Activated naive CD8-positive, alpha-beta T cell (primary cell): ENCODE results near the gene DCDC1.
"Not testable (repeated sequence)": the region's sequence is repeated elsewhere in the genome, so short reads cannot be mapped to it uniquely, and the experiment has no call there.

Experiments used
- H3K27ac Mint-ChIP-seq: one replicate; pipeline ENCODE4 v1.8.0; 2021; ENCODE audit warnings: mixed read lengths
- H3K27me3 Mint-ChIP-seq: one replicate; pipeline ENCODE4 v1.8.0; 2021; ENCODE audit warnings: mixed read lengths
- H3K36me3 Mint-ChIP-seq: one replicate; pipeline ENCODE4 v1.8.0; 2021; ENCODE audit warnings: mixed read lengths
- H3K4me1 Mint-ChIP-seq: one replicate; pipeline ENCODE4 v1.8.0; 2021; ENCODE audit warnings: low read depth, mixed read lengths
- H3K4me3 Mint-ChIP-seq: one replicate; pipeline ENCODE4 v1.8.0; 2021; ENCODE audit warnings: mild to moderate bottlenecking, mixed read lengths
- H3K9me3 Mint-ChIP-seq: one replicate; pipeline ENCODE4 v1.8.0; 2021; ENCODE audit warnings: low read depth, mixed read lengths

Gene DCDC1

GRCh38 chr11:31355817-31356216, 13.7 kb downstream of the DCDC1 start:
- H3K27me3 Mint-ChIP-seq: peaks cover 4% of the 10 kb centered on the region
- H3K36me3 Mint-ChIP-seq: no peaks in the 10 kb centered on the region
- no peaks in the 10 kb centered on the region for H3K9me3 Mint-ChIP-seq
- H3K27ac Mint-ChIP-seq: no peak overlapping the region
- peaks cover 3% of the 10 kb centered on the region for H3K4me1 Mint-ChIP-seq
- no peak overlapping the region for H3K4me3 Mint-ChIP-seq

GRCh38 chr11:31355131-31355530, 14.4 kb downstream of the DCDC1 start:
- no peaks in the 10 kb centered on the region for H3K9me3 Mint-ChIP-seq
- H3K27ac Mint-ChIP-seq: no peak overlapping the region
- H3K4me1 Mint-ChIP-seq: no peaks in the 10 kb centered on the region
- no peaks in the 10 kb centered on the region for H3K36me3 Mint-ChIP-seq
- H3K4me3 Mint-ChIP-seq: no peak overlapping the region
- H3K27me3 Mint-ChIP-seq: peaks cover 4% of the 10 kb centered on the region

DNA sequence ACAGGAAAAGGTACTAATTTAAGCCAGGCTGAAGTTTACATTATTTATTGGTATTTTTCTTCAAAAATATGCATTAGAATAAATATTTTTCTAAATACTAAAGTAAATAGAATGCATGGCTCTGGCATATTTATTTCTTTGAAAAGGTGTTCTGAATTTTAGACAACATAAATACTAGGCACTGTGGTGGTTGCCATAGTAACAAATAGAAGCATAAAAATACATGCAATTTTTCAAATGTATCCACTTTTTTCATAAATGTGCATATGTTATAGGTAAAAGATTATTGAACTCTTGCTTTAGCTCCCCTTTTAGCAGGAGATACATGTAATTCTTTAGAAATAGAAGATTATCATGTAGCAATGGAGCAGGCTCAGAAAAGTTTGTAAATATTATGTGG, 18.4 kb downstream of the DCDC1 start:
- H3K4me3 Mint-ChIP-seq: no peak overlapping the region

DNA sequence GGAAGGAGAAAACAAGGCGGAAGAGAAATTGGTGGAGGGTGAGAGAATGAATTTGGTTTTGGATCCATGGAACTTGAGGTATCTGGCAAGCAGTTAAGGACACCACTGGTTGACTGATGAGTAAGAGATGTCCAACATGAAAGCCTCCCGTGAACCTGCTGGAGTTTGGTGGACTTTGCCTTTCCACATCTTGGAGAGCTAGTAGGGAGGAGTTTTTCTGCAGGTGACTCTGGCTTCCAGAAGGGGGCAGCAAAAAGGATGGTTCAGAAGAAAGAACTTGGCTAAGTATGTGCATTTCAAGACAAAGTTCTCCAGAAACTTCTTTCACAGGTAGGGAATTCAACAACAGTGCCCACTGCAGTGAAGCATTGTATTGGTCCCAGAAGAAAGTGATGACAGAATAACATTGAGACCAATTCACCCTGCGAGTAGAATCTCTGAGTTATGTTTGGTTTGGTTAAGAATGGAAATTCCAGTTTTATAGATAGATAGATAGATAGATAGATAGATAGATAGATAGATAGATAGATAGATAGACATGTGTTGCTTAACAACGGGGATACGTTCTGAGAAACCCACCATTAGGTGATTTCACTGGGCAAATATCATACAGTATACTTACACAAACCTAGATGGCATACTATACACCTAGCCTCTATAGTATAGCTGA, 28.5 kb downstream of the DCDC1 start:
- Mint-ChIP-seq H3K27ac (no peak overlapping the region), H3K9me3 (no peaks in the 10 kb centered on the region)

More for the DNA sequence above, 18.4 kb downstream of the DCDC1 start:
- Mint-ChIP-seq H3K27me3 (peaks cover 4% of the 10 kb centered on the region), H3K36me3 (no peaks in the 10 kb centered on the region), H3K4me1 (no peaks in the 10 kb centered on the region), H3K27ac (no peak overlapping the region), H3K9me3 (no peaks in the 10 kb centered on the region)

GRCh38 chr11:31337806-31338205, 31.7 kb downstream of the DCDC1 start:
- Mint-ChIP-seq H3K9me3 (no peaks in the 10 kb centered on the region), H3K4me1 (peaks cover 2% of the 10 kb centered on the region), H3K36me3 (no peaks in the 10 kb centered on the region)

More for the DNA sequence above, 28.5 kb downstream of the DCDC1 start:
- no peaks in the 10 kb centered on the region for H3K36me3 Mint-ChIP-seq
- H3K4me1 Mint-ChIP-seq: peaks cover 2% of the 10 kb centered on the region
- H3K27me3 Mint-ChIP-seq: peaks cover 10% of the 10 kb centered on the region
- H3K4me3 Mint-ChIP-seq: no peak overlapping the region

DNA sequence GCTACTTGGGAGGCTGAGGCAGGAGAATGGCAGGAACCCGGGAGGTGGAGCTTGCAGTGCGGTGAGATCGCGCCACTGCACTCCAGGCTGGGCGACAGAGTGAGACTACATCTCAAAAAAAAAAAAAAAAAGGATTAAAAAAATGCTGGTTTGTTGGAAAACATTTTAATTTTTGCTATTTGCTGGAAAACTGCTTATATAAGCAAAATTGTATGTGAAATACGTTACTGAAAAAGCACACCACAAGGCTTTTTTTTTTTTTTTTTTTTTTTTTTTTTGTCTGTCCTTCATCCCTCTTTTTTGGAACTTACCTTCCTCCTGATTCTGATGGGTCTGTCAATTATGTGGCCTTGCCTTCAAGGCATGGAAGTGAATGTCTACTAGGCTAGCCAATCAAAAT, 40.8 kb downstream of the DCDC1 start:
- no peaks in the 10 kb centered on the region for H3K9me3 Mint-ChIP-seq

More at GRCh38 chr11:31337806-31338205, 31.7 kb downstream of the DCDC1 start:
- Mint-ChIP-seq H3K27ac (no peak overlapping the region), H3K27me3 (peaks cover 6% of the 10 kb centered on the region), H3K4me3 (no peak overlapping the region)

GRCh38 chr11:31327417-31327816, 42.1 kb downstream of the DCDC1 start:
- H3K36me3 Mint-ChIP-seq: no peaks in the 10 kb centered on the region

More for the DNA sequence above, 40.8 kb downstream of the DCDC1 start:
- Mint-ChIP-seq H3K27me3 (peaks cover under 1% of the 10 kb centered on the region), H3K4me3 (no peak overlapping the region), H3K4me1 (peaks cover 2% of the 10 kb centered on the region), H3K27ac (no peak overlapping the region), H3K36me3 (no peaks in the 10 kb centered on the region)

GRCh38 chr11:31326470-31327148, 42.9 kb downstream of the DCDC1 start:
- H3K4me3 Mint-ChIP-seq: no peak overlapping the region
- no peak overlapping the region for H3K27ac Mint-ChIP-seq
- no peaks in the 10 kb centered on the region for H3K36me3 Mint-ChIP-seq
- no peaks in the 10 kb centered on the region for H3K9me3 Mint-ChIP-seq
- H3K4me1 Mint-ChIP-seq: peaks cover 2% of the 10 kb centered on the region
- peaks cover 1% of the 10 kb centered on the region for H3K27me3 Mint-ChIP-seq

More at GRCh38 chr11:31327417-31327816, 42.1 kb downstream of the DCDC1 start:
- Mint-ChIP-seq H3K4me1 (peaks cover 2% of the 10 kb centered on the region), H3K27me3 (peaks cover 1% of the 10 kb centered on the region), H3K27ac (no peak overlapping the region), H3K9me3 (no peaks in the 10 kb centered on the region), H3K4me3 (no peak overlapping the region)

DNA sequence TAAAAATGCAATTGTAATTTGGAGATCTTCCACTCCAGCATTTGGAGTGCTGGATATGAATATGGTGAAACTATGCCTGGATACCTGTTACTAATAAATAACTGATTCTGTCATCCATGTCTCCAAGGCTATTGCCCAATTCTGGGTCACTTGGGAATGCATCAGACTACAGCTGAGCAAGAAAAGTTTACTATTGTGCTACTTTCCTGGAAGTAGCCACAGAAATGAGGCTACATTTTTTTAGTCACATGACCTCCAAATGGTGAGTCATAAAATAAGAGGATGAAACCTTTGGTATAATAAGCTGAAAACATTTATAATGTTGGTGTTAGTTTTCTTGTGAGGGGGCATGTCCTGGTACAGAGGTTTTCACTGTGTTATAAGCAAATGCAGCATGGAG, 44.4 kb downstream of the DCDC1 start:
- Mint-ChIP-seq H3K4me3 (no peak overlapping the region), H3K27ac (no peak overlapping the region), H3K4me1 (peaks cover 2% of the 10 kb centered on the region), H3K27me3 (peaks cover 1% of the 10 kb centered on the region), H3K36me3 (no peaks in the 10 kb centered on the region), H3K9me3 (no peaks in the 10 kb centered on the region)

DNA sequence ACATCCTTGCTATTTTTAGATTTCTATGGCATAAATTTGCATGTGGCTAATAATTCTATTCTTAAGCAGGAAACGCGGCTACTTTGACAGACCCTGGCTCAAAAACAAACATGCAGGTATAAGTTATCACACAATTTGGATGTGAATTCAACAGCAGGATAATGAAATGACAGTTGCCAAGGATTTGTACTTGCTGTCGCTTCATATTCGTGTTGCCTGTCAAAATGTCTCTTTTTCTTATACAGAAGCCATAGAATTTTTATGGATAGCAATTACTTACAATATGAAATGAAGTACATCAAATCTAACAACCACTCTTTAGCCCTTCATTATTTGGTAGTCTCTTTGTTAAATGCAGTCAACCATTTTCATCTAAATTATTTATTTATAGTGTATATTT, 46.4 kb downstream of the DCDC1 start:
- peaks cover 1% of the 10 kb centered on the region for H3K27me3 Mint-ChIP-seq
- no peaks in the 10 kb centered on the region for H3K36me3 Mint-ChIP-seq
- no peak overlapping the region for H3K4me3 Mint-ChIP-seq
- no peaks in the 10 kb centered on the region for H3K9me3 Mint-ChIP-seq
- no peak overlapping the region for H3K27ac Mint-ChIP-seq
- H3K4me1 Mint-ChIP-seq: peaks cover 2% of the 10 kb centered on the region

- not testable (repeated sequence) for H3K4me3 Mint-ChIP-seq, H3K27me3 Mint-ChIP-seq, H3K36me3 Mint-ChIP-seq, H3K9me3 Mint-ChIP-seq, H3K4me1 Mint-ChIP-seq, H3K27ac Mint-ChIP-seq
Measured at GRCh38 chr11:31321494-31321893, 48.0 kb downstream of the DCDC1 start.

DNA sequence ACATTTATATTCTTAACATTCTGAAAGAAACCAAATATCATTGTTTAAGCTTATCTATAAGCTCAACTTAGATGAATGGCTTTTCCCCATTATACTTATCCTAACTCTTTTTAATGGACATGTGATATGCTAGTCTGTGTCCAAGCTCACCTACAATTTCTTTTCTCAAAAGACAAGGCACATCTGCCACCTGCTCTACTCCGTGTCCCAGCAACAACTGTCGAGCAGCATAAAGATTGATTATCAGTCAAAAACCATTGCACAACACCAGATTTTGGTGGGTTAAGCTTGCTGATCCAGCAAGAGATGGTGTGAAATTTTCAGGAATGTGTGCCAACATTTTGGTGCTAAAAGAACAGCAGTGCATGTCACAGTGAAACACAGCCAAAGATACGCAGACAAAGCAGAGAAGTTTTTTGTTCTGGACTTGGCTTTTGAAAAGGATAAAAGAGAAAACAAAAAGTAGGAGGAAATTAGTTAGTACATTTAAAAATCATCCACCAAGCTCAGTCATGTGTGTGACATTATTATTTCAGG, 65.8 kb downstream of the DCDC1 start:
- Mint-ChIP-seq H3K27ac (no peak overlapping the region), H3K27me3 (no peaks in the 10 kb centered on the region), H3K4me1 (no peaks in the 10 kb centered on the region), H3K36me3 (no peaks in the 10 kb centered on the region), H3K9me3 (no peaks in the 10 kb centered on the region), H3K4me3 (no peak overlapping the region)

DNA sequence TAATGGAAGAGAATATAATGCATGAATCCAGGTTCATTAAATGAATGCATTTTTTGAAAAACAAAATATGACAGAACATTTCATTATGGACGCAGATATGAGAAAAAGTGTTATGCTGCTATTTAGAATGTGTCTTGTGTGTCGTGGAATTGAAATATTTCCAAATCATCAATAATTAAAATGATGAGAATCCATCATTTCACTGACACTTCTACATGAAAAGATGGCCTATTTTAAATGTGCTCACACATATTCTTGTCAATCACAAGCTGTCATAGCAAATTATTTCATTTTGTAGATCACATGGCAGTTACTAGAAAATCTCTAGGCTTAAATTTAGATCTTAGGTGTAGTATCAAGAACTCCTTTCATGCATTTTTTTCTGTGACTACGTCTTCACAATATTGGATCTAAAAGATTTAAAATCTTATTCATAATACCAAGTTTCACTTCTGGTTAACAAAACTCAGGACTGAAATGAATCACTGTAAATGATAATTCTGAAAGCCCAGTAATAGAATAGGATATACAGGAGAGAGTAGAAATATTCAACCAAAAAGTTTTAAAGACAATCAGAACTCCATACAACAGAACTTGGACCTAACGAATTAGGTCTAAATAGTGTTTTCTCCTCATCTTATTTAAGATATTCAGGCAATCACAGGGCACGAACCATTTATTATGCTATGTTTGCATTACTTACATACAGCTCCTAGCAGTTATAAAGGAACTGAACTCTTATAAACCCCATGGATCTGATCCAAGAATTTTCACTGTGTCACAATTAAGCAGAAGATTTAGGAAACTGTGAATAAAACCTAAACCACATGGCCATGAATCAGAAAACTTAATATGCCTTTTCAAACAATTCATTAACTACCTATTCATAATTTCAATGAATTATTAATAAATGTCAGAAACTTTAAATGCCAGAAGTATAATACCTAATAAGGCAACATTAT, 67.7 kb downstream of the DCDC1 start:
- Mint-ChIP-seq H3K36me3 (no peaks in the 10 kb centered on the region), H3K27me3 (no peaks in the 10 kb centered on the region), H3K9me3 (no peaks in the 10 kb centered on the region), H3K27ac (no peak overlapping the region), H3K4me1 (no peaks in the 10 kb centered on the region), H3K4me3 (no peak overlapping the region)

- H3K27me3 Mint-ChIP-seq: peaks cover 5% of the 10 kb centered on the region
- no peaks in the 10 kb centered on the region for H3K4me1 Mint-ChIP-seq
- no peak overlapping the region for H3K27ac Mint-ChIP-seq
- no peaks in the 10 kb centered on the region for H3K9me3 Mint-ChIP-seq
- H3K4me3 Mint-ChIP-seq: no peak overlapping the region
- no peaks in the 10 kb centered on the region for H3K36me3 Mint-ChIP-seq
Measured at GRCh38 chr11:31295308-31295707, 74.2 kb downstream of the DCDC1 start.

GRCh38 chr11:31273527-31273926, 96.0 kb downstream of the DCDC1 start:
- H3K4me3 Mint-ChIP-seq, H3K4me1 Mint-ChIP-seq: not testable (repeated sequence)
- H3K9me3 Mint-ChIP-seq: peaks cover 17% of the 10 kb centered on the region

More at GRCh38 chr11:31273527-31273926, 96.0 kb downstream of the DCDC1 start:
- H3K27me3 Mint-ChIP-seq, H3K27ac Mint-ChIP-seq, H3K36me3 Mint-ChIP-seq: not testable (repeated sequence)
